Measurements from ENCODE around the gene PZP. TPM values are rescaled to one million over a fixed set of nuclear protein-coding genes. Genes with fewer than 3 reads are reported as not detected.
"Not testable (repeated sequence)": the region's sequence is repeated elsewhere in the genome, so short reads cannot be mapped to it uniquely, and the experiment has no call there.

PZP gene
- total and polyA plus RNA-seq, 10 of the 15 experiments (the other 5 are each of a cell fraction or from before 2014, with no cell fraction given), result not detected

DNA sequence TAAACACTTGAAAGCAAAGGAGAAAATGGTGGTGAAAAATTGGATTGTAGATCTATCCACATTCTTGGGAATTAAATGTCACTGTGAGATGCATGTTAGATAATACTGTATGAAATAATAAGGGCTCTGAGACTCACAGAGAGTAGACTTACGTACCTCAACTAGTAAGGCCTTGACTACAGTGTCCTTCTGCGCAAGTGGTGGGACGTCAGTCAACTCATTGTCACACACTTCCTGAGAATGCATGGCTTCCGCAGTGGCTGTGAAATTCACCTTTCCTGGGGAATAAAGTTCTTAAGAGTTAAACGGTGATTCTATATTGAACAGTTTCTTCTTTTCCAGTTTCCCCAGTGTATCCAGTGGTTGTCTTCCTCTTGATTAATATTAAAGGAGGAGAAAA is 32.6 kb upstream of the PZP start:
- RAD21 ChIA-PET (ENCODE audit: unreplicated experiment), result no interaction called here
- SMC1A ChIA-PET (ENCODE audit: uncharacterized antibody, unreplicated experiment), result no interaction called here
- H3K27ac ChIP-seq (ENCODE audit: control insufficient read depth, insufficient read depth), result no peak overlapping the region
- TF ChIP-seq BACH1 (IDR thresholded peaks at IDR 0.05; ENCODE audit: borderline replicate concordance) (no peak), HDAC6 (IDR thresholded peaks at IDR 0.05; ENCODE audit: unreplicated experiment) (no peak), HDAC2 (IDR thresholded peaks at IDR 0.05) (no peak), POLR2AphosphoS5 (IDR thresholded peaks at IDR 0.05; ENCODE audit: low read length) (no peak), MEF2A (IDR thresholded peaks at IDR 0.05; ENCODE audit: insufficient read depth, low read depth, low read length) (no peak), POLR2AphosphoS2 (IDR thresholded peaks at IDR 0.05; ENCODE audit: low read depth, low read length) (no peak), SPI1 (IDR thresholded peaks at IDR 0.05; ENCODE audit: borderline replicate concordance, insufficient read depth, low read depth, low read length) (no peak), ASH2L (IDR thresholded peaks at IDR 0.05; ENCODE audit: borderline replicate concordance, low read depth) (no peak), SREBF2 (IDR thresholded peaks at IDR 0.05; ENCODE audit: low read length) (no peak), CEBPB (IDR thresholded peaks at IDR 0.05; ENCODE audit: borderline replicate concordance in 1 of 2, low read depth in 2 of 2, low read length in 2 of 2) (no peak)
- TF ChIP-seq, protein P1, sequence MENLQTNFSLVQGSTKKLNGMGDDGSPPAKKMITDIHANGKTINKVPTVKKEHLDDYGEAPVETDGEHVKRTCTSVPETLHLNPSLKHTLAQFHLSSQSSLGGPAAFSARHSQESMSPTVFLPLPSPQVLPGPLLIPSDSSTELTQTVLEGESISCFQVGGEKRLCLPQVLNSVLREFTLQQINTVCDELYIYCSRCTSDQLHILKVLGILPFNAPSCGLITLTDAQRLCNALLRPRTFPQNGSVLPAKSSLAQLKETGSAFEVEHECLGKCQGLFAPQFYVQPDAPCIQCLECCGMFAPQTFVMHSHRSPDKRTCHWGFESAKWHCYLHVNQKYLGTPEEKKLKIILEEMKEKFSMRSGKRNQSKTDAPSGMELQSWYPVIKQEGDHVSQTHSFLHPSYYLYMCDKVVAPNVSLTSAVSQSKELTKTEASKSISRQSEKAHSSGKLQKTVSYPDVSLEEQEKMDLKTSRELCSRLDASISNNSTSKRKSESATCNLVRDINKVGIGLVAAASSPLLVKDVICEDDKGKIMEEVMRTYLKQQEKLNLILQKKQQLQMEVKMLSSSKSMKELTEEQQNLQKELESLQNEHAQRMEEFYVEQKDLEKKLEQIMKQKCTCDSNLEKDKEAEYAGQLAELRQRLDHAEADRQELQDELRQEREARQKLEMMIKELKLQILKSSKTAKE (IDR thresholded peaks at IDR 0.05; ENCODE audit: low read depth, poor library complexity, severe bottlenecking), result no peak
- TF ChIP-seq, protein P2, sequence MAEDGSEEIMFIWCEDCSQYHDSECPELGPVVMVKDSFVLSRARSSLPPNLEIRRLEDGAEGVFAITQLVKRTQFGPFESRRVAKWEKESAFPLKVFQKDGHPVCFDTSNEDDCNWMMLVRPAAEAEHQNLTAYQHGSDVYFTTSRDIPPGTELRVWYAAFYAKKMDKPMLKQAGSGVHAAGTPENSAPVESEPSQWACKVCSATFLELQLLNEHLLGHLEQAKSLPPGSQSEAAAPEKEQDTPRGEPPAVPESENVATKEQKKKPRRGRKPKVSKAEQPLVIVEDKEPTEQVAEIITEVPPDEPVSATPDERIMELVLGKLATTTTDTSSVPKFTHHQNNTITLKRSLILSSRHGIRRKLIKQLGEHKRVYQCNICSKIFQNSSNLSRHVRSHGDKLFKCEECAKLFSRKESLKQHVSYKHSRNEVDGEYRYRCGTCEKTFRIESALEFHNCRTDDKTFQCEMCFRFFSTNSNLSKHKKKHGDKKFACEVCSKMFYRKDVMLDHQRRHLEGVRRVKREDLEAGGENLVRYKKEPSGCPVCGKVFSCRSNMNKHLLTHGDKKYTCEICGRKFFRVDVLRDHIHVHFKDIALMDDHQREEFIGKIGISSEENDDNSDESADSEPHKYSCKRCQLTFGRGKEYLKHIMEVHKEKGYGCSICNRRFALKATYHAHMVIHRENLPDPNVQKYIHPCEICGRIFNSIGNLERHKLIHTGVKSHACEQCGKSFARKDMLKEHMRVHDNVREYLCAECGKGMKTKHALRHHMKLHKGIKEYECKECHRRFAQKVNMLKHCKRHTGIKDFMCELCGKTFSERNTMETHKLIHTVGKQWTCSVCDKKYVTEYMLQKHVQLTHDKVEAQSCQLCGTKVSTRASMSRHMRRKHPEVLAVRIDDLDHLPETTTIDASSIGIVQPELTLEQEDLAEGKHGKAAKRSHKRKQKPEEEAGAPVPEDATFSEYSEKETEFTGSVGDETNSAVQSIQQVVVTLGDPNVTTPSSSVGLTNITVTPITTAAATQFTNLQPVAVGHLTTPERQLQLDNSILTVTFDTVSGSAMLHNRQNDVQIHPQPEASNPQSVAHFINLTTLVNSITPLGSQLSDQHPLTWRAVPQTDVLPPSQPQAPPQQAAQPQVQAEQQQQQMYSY (CRISPR knock-in tag; IDR thresholded peaks at IDR 0.05), result no peak
- FAIRE-seq (no peak), DNase-seq (ENCODE audit: low read depth, low spot score) (no peak), ATAC-seq (no peak)
- 0 out of 2 replicates have a peak overlapping the region, but pooled peaks have one; percentile 64 for H3K4me2 ChIP-seq (ENCODE audit: control insufficient read depth, insufficient read depth)
- H4K20me1 ChIP-seq (ENCODE audit: control insufficient read depth, insufficient read depth), result no peaks in the 10 kb centered on the region
- H2AFZ ChIP-seq (ENCODE audit: control insufficient read depth, low read depth, low read length), result no peak overlapping the region; the same call in 1 of the 2 replicates
- no TSS peak for BruUV-seq (replicated peaks)
- POLR2A ChIA-PET, result no interaction called here
- intact Hi-C loops (cut with micrococcal nuclease; ENCODE audit: unreplicated experiment) (no loop called here), in situ Hi-C loops (cut with MboI) (no loop called here)
- no peaks in the 10 kb centered on the region for H3K79me2 ChIP-seq (ENCODE audit: control insufficient read depth, insufficient read depth, low read length)
- WGBS (ENCODE audit: insufficient coverage, insufficient replicate concordance, low lambda C conversion rate, missing lambda C conversion rate), result 82% methylated on average over 5 of the region's 5 CpGs
- peaks cover 0 to 4% of the 10 kb centered on the region in 2 experiments; a peak in 1 of 4 replicates for H3K27me3 ChIP-seq (replicated peaks in 1 of 2; ENCODE audit: control insufficient read depth in 2 of 2, insufficient read depth in 2 of 2, low read length in 1 of 2)
- no peaks in the 10 kb centered on the region for H3K9me3 ChIP-seq (replicated peaks; ENCODE audit: control insufficient read depth, insufficient read depth, low read length)
- H3K4me3 ChIP-seq, result no peak overlapping the region
- no peak overlapping the region for H3K9ac ChIP-seq (ENCODE audit: control insufficient read depth, insufficient read depth, low read length)
- peaks cover 8% of the 10 kb centered on the region for H3K4me1 ChIP-seq (ENCODE audit: control insufficient read depth, insufficient read depth, low read length)
- H3K36me3 ChIP-seq (ENCODE audit: control insufficient read depth in 2 of 2, insufficient read depth in 2 of 2, low read length in 1 of 2), result no peaks in the 10 kb centered on the region
- CTCF ChIA-PET, result no interaction called here

DNA sequence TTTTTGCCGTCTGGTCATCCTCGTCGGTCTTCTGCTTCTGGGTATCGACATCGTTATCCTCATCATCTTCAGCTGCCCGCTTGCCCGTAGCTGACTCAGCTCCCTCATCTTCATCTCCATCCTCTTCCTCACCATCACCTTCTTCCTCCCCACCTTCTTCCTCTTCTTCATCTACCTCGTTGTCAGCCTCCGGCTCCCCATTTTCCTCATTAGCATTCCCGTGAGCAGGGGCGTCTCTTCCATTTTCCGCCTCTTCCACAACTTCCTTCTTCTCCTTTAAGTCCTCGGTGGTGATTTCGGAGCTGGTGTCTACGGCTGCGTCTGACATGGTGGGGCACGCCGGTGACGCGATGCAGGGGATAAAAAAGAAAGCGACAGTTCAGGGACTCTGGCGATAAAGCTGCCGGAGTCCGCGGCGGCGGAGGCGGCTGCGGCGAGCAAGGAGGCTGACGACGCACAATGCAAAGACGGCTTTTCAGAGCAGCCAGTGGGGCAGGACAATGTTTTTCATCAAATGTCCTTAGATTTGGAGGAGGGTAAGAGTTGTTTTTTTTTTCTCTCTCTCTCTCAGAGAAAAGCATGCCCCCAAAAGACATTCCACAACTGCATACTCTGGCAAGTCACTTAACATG is 31.9 kb upstream of the PZP start:
- H3K9ac ChIP-seq (ENCODE audit: control insufficient read depth, insufficient read depth, low read length); H3K36me3 ChIP-seq (ENCODE audit: control insufficient read depth in 2 of 2, insufficient read depth in 2 of 2, low read length in 1 of 2); H3K27ac ChIP-seq (ENCODE audit: control insufficient read depth, insufficient read depth); H3K27me3 ChIP-seq (replicated peaks in 1 of 2; ENCODE audit: control insufficient read depth in 2 of 2, insufficient read depth in 2 of 2, low read length in 1 of 2); CTCF ChIA-PET; in situ Hi-C loops (cut with MboI); FAIRE-seq; H3K9me3 ChIP-seq (replicated peaks; ENCODE audit: control insufficient read depth, insufficient read depth, low read length); DNase-seq (ENCODE audit: low read depth, low spot score); H4K20me1 ChIP-seq (ENCODE audit: control insufficient read depth, insufficient read depth); SMC1A ChIA-PET (ENCODE audit: uncharacterized antibody, unreplicated experiment); RAD21 ChIA-PET (ENCODE audit: unreplicated experiment); intact Hi-C loops (cut with micrococcal nuclease; ENCODE audit: unreplicated experiment); H3K4me1 ChIP-seq (ENCODE audit: control insufficient read depth, insufficient read depth, low read length); ATAC-seq; H3K79me2 ChIP-seq (ENCODE audit: control insufficient read depth, insufficient read depth, low read length); POLR2A ChIA-PET; BruUV-seq (replicated peaks): not testable (repeated sequence)
- Histone ChIP-seq H3K4me2 (ENCODE audit: control insufficient read depth, insufficient read depth) (peak overlapping the region; percentile 64), H2AFZ (ENCODE audit: control insufficient read depth, low read depth, low read length) (peak overlapping the region; percentile 47), H3K4me3 (peak overlapping the region; percentile 34; the same call in 1 of the 2 replicates)
- WGBS (ENCODE audit: insufficient coverage, insufficient replicate concordance, low lambda C conversion rate, missing lambda C conversion rate), result 22% methylated on average over 30 of the region's 33 CpGs
